GM19467 (cell line): Measurements from ENCODE around the gene IQCE.
A peak's percentile ranks its signal among the peaks of the same experiment; 100 is the strongest.

Experiments used
- ATAC-seq: cut with Tn5 transposase; IDR thresholded peaks from one replicate; pipeline ENCODE4 v1.9.1; 2021; ENCODE audit warnings: mild to moderate bottlenecking, moderate library complexity; ENCODE audit not compliant: unreplicated experiment

The IQCE gene

DNA sequence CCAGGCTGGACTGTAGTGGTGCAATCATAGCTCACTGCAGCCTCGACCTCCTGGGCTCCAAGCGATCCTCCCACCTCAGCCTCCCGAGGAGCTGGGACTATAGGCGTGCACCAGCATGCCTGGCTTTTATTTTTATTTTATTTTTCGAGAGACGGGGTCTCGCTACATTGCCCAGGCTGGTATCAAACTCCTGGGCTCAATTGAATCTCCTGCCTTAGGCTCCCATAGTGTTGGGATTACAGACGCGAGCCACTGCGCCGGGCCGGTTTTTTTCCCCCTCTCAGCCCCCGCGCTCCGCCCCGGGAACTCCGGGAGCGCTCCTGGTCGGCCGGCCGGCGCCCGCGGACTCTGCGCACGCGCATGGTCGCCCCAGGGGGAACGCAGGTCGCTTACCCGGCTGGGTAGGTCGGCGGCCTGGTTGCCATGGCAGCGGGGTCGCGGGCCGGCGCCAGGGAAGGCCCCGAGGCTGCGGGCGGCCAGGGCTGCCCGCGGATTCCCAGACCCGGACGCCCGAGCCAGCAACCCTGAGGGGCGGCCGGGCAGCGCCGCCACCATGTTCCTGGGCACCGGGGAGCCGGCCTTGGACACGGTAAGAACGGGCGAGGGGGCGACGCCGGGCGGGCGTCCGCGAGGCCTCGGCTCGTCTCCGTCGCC lies at the start of gene IQCE:
TSS of gene IQCE (plus strand) at position 351 of the 654 bp plus-strand sequence. CDS start at position 554, 203 bp downstream.
- ATAC-seq, result peak; percentile 46

DNA sequence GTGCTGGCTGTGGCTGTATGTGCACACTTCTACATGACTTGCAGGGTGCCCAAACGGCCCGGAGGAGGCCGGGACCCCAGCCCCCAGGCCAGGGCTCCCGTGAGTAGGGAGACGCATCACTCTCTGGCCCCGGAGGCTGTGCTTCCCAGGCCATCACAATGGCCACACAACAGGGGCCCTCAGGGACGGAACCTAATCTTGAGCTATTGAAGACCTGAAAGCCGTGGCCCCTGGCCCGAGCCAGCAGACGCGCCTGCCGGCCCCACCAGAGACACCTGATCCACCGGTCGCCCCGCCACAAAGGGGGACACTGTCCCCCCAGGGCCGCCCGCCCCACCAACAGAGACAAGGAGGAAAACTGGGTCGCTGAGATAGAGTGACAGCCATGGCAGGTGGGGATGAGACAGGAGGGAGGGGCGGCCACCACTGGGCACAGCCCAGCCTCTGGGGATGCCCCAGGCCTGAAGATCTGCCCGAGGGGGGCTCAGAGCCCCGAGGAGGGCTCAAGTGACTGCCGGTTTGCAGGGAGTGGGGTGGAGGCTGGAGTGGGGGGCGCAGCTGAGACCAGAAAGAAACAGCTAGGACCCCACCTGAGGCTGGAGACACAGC lies 49.4 kb upstream of the IQCE start:
- no peak for ATAC-seq

- no peak for ATAC-seq
Observed at GRCh38 chr7:2510130-2510776, 48.5 kb upstream of the IQCE start.

DNA sequence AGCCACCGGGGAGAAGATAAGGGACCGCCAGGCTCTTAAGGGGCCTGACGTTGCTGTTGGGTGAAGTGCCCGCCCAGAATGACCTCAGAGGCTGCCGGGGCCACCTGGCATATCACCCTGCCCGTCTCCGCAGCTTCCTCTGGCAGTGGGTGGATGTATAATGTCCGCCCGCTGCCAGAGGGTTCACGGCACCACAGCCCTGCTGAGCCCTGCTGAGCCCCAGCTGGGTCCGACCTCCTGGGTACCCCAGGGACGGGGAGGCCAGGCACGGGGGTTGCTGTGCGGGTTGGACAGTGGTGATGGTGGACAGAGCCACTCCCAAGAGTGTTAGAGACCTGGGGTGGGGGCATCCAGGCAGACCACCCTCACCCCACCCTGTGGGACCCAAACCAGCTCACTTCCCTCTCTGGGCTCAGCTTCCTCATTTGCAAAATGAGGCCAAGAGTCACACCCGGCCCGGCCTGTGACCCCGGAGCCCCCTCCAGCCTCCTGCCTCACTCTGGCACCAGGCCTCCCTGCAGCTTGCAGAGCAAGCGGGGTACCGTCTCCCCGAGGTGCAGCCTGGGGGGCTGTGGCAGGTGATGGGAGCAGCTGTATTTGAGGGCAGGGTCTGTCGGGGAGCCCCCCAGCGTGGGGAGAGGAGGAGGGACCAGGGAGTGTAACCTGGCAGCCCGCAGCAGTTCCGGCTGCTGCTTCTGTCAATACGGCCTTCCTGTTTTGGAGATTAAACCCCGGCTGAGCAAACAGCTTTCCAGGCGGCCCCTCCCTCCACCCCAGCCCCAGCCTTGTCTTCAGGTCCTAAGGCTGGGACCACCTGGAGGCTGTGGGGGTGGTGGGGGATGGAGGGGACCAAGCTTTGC lies 47.6 kb upstream of the IQCE start:
- no peak for ATAC-seq

DNA sequence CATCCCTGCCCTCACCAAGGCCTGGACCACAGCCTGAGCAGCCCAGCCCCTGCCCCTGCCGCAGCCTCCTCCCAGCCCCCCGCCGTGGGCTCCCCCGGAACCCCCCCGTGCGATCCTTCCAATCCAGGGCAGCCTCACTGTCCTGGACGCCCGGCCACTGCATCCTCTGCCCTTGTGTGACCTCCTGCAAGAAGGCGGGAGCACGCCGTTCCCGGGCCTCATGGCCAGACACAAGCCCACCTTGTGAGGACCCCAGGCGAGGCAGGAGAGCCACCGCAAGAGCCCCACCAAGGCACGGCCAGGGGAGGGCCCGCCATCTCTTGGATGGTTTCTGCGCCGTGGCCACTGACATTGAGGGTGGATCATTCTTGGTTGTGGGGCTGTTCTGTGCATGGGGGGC lies 47.0 kb upstream of the IQCE start:
- ATAC-seq, result no peak

GRCh38 chr7:2512179-2512661 lies 46.6 kb upstream of the IQCE start:
- no peak for ATAC-seq

DNA sequence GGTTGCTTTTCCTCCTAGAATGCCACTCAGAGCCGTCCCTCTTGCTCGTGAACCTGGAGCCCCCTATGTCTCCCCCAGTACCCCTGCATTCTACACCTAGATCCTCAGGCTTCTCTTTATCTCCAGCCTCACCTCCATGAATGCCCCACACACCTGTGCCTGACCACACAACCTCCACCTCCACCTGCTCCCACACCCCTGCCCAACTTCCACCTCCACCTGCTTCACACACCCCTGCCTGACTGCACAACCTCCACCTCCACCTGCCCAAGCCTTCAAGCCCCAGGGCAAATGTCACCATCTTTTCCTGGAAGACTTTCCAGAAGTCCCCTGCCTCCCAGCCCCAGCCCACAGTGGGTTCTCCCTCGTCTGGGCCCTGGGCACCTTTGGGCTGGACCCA lies 46.1 kb upstream of the IQCE start:
- ATAC-seq, result no peak

DNA sequence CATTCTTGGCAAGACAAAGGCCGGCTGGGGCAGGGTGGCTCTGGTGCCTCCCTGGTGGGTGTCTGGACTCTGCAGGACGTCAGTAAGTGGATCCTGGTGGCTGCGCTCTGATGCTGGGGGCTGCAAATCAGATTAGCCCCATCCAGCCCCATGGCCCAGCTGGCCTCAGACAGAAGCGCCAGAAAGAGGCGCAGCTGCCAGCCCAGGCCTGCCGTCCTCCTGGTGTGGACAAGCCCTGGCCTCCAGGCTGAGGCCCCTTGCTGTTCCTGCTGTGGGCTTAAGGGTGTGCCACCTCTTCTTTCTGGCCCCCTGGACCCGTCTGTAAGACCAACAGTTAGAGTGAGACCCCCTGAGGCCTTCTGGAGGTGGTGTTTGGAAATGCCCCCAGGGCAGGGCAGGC lies 45.1 kb upstream of the IQCE start:
- ATAC-seq, result no peak

GRCh38 chr7:2514473-2515423 lies 44.0 kb upstream of the IQCE start:
- ATAC-seq, result no peak

DNA sequence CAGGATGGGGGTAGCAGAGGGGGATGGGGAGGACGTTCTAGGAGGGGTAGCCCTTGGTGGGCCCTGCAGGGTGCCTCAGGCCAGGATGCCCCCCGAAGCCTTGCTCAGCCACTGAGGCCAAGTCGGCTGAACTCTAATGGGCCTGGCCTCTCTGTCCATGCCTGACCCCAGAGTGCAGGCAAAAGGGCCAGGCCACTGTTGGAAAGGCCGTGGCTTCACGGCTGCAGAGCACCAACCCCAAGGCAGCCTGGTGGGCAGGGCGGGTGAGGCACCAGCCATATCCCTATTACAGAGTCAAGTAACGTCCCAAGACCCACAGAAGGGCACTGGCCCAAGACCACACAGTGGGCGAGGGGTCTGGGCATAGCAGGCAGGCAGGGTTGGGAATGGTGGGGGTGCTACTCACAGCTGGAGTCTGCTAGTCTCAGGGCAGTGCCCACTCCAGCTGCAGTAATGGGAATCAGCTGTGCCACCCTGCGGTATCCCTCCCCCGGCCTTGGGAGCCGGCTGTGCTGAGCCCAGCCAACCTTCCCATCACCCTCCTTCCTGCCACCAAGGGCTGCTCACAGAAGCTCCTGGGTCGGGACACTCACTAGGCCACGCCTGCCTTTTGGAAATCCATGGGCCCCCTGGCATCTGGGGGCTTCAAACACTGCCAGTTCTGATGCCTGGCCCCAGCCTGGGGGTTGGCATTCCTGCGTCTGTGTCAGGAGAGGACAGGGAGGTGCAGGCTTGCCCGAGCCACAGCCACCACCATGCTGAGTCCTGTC lies 43.2 kb upstream of the IQCE start:
- no peak for ATAC-seq

GRCh38 chr7:2516194-2516555 lies 42.6 kb upstream of the IQCE start:
- ATAC-seq, result no peak

GRCh38 chr7:2517026-2517425 lies 41.8 kb upstream of the IQCE start:
- no peak for ATAC-seq

GRCh38 chr7:2517678-2518507 lies 40.9 kb upstream of the IQCE start:
- ATAC-seq, result no peak

DNA sequence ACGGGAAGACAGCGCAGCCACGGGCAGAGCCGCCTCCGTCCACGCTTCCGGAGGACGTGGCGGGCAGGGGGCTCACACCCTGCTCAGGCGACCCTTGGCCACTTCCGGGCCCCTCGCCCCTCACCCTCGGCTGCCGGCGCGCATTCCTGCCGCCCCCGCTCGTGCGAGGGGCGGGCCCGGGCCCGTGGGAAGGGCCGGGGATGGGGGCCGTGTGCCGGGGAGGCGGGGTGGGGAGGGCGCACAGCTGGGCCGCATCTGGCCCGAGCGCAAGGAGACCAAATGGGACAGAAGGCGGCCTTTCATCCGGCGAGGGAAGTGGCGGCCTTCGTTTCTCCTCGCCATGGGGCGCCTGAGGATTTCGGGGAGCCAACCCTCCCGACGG lies 40.1 kb upstream of the IQCE start:
- ATAC-seq, result no peak

GRCh38 chr7:2519119-2519930 lies 39.5 kb upstream of the IQCE start, which contains the start of gene LFNG:
Gene LFNG (plus strand): TSS chr7:2519774. CDS start chr7:2519862, 88 bp downstream.
- ATAC-seq, result peak; percentile 77

DNA sequence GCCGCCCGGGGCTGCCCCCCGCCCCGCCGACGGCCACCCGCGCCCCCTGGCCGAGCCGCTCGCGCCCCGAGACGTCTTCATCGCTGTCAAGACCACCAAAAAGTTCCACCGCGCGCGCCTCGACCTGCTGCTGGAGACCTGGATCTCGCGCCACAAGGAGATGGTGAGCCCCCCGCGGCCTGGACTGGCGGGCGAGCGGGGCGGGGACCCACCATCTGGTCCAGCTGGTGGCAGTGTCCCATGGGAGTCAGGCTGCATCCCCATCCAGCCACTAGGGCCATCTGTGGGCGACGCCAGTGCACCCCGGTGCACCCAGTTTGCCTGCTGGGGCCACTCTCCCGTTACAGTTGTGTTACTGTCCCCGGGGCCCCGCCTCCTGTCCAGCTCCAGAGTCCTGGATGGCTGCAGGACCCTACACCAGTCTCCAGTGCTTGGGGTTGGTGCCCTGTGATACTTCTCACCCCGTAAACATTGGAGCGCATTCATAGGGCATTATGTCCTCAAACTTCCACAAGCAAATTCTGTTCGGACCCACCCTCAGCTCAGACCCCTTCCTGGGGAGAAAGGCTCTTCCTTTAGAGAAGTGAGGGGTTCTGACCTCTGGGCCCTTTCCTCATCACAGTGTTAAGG lies 38.5 kb upstream of the IQCE start:
- ATAC-seq, result no peak

DNA sequence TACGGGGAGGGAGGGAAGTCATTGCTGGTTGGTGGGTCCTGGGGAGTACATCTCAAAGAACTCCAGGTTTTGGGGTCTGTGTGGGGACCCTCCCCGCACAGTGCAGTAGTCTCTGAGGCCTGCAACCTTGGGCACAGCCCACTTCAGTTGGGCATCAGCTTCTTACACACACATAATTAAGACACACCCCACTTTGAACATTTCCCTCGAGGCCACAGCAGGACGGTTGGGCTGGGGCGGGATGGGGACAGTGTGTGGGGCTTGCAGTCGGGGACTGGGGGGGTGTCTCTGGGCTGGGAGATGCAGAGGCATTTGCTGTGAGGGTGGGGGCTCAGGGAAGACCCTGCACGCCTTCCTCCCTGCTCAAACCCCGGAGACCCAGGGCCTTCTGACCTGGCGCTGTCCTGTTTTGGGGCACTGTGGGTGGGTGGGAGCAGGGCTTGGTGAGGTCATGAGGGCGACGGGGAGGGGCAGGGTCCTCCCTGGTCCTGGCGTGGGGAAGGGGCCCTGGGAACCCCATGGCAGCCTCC lies 38.0 kb upstream of the IQCE start:
- ATAC-seq, result no peak
